ENCODE data around the gene PIAS1. TPM values are rescaled to one million over a fixed set of nuclear protein-coding genes. Genes with fewer than 3 reads are reported as not detected.

PIAS1 gene
- total and polyA plus RNA-seq, 9 of the 15 experiments (the other 6 are each of a cell fraction or from before 2014, with no cell fraction given) = 18.0 to 59.1 (median 28.5) TPM

DNA sequence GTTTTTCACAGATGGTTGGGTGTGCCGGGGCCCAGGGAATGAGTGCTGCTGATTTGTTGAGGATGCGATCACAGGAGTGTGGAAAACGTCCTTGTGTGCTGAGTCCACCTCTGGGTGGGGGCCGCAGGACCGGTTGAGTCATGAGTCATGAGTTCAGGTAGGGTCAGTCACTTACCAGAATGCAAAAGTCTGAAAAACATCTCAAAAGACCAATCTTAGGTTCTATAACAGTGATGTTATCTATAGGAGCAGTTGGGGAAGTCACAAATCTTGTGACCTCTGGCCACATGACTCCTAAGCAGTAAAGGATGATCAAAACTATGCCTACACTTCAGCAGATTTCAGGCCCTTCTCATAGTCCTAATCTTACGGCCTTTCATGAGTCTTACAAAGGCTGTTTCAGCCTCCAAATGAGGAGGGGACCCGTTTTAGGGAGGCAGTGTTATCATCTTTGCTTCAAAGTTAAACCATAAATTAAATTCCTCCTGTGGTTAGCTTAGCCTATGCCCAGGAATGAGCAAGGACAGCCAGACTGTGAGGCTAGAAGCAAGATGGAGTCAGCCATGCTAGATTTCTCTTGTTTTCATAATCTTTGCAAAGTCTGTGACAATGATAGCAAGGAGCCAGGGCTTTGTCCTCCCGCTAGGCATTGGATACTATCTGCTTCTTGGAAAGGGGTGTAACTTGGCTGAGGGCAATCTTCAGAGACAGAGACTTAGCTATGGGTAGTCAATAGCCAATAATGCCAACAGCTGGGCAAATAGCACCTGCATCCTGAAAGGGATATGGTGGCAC is 30.6 kb upstream of the PIAS1 start (continued):
- TF ChIP-seq CBX3 (IDR thresholded peaks at IDR 0.05; ENCODE audit: borderline replicate concordance in 1 of 2, low read length in 2 of 2) = no peak
- TF ChIP-seq, protein P1, sequence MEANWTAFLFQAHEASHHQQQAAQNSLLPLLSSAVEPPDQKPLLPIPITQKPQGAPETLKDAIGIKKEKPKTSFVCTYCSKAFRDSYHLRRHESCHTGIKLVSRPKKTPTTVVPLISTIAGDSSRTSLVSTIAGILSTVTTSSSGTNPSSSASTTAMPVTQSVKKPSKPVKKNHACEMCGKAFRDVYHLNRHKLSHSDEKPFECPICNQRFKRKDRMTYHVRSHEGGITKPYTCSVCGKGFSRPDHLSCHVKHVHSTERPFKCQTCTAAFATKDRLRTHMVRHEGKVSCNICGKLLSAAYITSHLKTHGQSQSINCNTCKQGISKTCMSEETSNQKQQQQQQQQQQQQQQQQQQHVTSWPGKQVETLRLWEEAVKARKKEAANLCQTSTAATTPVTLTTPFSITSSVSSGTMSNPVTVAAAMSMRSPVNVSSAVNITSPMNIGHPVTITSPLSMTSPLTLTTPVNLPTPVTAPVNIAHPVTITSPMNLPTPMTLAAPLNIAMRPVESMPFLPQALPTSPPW (CRISPR knock-in tag; IDR thresholded peaks at IDR 0.05) = peak; percentile 24; the same call in 1 of the 2 replicates
- no peak for TF ChIP-seq SRSF1 (IDR thresholded peaks at IDR 0.05; ENCODE audit: low read depth, low read length)
- TF ChIP-seq, protein P2, sequence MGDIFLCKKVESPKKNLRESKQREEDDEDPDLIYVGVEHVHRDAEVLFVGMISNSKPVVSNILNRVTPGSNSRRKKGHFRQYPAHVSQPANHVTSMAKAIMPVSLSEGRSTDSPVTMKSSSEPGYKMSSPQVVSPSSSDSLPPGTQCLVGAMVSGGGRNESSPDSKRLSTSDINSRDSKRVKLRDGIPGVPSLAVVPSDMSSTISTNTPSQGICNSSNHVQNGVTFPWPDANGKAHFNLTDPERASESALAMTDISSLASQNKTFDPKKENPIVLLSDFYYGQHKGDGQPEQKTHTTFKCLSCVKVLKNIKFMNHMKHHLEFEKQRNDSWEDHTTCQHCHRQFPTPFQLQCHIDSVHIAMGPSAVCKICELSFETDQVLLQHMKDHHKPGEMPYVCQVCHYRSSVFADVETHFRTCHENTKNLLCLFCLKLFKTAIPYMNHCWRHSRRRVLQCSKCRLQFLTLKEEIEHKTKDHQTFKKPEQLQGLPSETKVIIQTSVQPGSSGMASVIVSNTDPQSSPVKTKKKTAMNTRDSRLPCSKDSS (IDR thresholded peaks at IDR 0.05; ENCODE audit: low read depth, partially characterized antibody) = no peak
- TF ChIP-seq FOS (IDR thresholded peaks at IDR 0.05; ENCODE audit: extremely low read depth, insufficient read length) = no peak
- TF ChIP-seq, protein P3, sequence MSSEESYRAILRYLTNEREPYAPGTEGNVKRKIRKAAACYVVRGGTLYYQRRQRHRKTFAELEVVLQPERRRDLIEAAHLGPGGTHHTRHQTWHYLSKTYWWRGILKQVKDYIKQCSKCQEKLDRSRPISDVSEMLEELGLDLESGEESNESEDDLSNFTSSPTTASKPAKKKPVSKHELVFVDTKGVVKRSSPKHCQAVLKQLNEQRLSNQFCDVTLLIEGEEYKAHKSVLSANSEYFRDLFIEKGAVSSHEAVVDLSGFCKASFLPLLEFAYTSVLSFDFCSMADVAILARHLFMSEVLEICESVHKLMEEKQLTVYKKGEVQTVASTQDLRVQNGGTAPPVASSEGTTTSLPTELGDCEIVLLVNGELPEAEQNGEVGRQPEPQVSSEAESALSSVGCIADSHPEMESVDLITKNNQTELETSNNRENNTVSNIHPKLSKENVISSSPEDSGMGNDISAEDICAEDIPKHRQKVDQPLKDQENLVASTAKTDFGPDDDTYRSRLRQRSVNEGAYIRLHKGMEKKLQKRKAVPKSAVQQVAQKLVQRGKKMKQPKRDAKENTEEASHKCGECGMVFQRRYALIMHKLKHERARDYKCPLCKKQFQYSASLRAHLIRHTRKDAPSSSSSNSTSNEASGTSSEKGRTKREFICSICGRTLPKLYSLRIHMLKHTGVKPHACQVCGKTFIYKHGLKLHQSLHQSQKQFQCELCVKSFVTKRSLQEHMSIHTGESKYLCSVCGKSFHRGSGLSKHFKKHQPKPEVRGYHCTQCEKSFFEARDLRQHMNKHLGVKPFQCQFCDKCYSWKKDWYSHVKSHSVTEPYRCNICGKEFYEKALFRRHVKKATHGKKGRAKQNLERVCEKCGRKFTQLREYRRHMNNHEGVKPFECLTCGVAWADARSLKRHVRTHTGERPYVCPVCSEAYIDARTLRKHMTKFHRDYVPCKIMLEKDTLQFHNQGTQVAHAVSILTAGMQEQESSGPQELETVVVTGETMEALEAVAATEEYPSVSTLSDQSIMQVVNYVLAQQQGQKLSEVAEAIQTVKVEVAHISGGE (CRISPR knock-in tag; IDR thresholded peaks at IDR 0.05) = no peak
- 0 out of 2 replicates have a peak, but pooled peaks have one; percentile 57 for TF ChIP-seq ZNF780A (CRISPR knock-in tag; IDR thresholded peaks at IDR 0.05)
- TF ChIP-seq, protein P4, sequence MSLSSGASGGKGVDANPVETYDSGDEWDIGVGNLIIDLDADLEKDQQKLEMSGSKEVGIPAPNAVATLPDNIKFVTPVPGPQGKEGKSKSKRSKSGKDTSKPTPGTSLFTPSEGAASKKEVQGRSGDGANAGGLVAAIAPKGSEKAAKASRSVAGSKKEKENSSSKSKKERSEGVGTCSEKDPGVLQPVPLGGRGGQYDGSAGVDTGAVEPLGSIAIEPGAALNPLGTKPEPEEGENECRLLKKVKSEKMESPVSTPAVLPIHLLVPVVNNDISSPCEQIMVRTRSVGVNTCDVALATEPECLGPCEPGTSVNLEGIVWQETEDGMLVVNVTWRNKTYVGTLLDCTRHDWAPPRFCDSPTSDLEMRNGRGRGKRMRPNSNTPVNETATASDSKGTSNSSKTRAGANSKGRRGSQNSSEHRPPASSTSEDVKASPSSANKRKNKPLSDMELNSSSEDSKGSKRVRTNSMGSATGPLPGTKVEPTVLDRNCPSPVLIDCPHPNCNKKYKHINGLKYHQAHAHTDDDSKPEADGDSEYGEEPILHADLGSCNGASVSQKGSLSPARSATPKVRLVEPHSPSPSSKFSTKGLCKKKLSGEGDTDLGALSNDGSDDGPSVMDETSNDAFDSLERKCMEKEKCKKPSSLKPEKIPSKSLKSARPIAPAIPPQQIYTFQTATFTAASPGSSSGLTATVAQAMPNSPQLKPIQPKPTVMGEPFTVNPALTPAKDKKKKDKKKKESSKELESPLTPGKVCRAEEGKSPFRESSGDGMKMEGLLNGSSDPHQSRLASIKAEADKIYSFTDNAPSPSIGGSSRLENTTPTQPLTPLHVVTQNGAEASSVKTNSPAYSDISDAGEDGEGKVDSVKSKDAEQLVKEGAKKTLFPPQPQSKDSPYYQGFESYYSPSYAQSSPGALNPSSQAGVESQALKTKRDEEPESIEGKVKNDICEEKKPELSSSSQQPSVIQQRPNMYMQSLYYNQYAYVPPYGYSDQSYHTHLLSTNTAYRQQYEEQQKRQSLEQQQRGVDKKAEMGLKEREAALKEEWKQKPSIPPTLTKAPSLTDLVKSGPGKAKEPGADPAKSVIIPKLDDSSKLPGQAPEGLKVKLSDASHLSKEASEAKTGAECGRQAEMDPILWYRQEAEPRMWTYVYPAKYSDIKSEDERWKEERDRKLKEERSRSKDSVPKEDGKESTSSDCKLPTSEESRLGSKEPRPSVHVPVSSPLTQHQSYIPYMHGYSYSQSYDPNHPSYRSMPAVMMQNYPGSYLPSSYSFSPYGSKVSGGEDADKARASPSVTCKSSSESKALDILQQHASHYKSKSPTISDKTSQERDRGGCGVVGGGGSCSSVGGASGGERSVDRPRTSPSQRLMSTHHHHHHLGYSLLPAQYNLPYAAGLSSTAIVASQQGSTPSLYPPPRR (CRISPR knock-in tag; IDR thresholded peaks at IDR 0.05; ENCODE audit: borderline replicate concordance) = no peak
- no peak for TF ChIP-seq KAT8 (IDR thresholded peaks at IDR 0.05; ENCODE audit: low read depth)
- TF ChIP-seq NUFIP1 (IDR thresholded peaks at IDR 0.05; ENCODE audit: partially characterized antibody) = no peak
- TF ChIP-seq RAD21 (CRISPR knock-in tag; conservative IDR thresholded peaks at IDR 0.05 in 1 of 2, IDR thresholded peaks at IDR 0.05 in 1 of 2) = 0 out of 4 replicates have a peak, but pooled peaks of 1 of the 2 experiments have one; percentile 9
- peak; percentile 94 for TF ChIP-seq SMAD3 (CRISPR knock-in tag; conservative IDR thresholded peaks at IDR 0.05)

Measured in K562 (cell line).